HepG2 (cell line): ENCODE data around the gene OXLD1. TPM values are rescaled to one million over a fixed set of nuclear protein-coding genes. Genes with fewer than 3 reads are reported as not detected.

Experiments used
- CHD4 ChIP-seq: fragments of 200-600 bp; sonication (generic); IDR thresholded peaks from 2 replicates; pipeline ENCODE4 v1.7.0; 2017; ENCODE audit warnings: mild to moderate bottlenecking, low read length, borderline replicate concordance
- MTA3 ChIP-seq: sonication (generic); formaldehyde crosslinking; IDR thresholded peaks from 2 replicates; pipeline ENCODE4 v1.4.0; 2020; ENCODE audit warnings: missing genetic modification reagents
- ZNF614 ChIP-seq: IDR thresholded peaks from 2 replicates; pipeline ENCODE4 v1.6.1; 2018; ENCODE audit warnings: missing biosample characterization, missing genetic modification reagents, inconsistent platforms, borderline replicate concordance
- ZNF670 ChIP-seq: sonication (generic); formaldehyde crosslinking; IDR thresholded peaks from 2 replicates; pipeline ENCODE4 v1.8.0; 2022; ENCODE audit warnings: mild to moderate bottlenecking, missing genetic modification reagents, borderline replicate concordance
- ZNF747 ChIP-seq: sonication (generic); formaldehyde crosslinking; IDR thresholded peaks from 2 replicates; pipeline ENCODE4 v1.8.1; 2023; ENCODE audit warnings: missing genetic modification reagents, mild to moderate bottlenecking, borderline replicate concordance
- ZZZ3 ChIP-seq: sonication (generic); formaldehyde crosslinking; IDR thresholded peaks from 2 replicates; pipeline ENCODE4 v1.4.0; 2020; ENCODE audit warnings: missing genetic modification reagents, mild to moderate bottlenecking, borderline replicate concordance
- polyA plus RNA-seq, 8 experiments: library from polyadenylated mRNA; depleted of rRNA in 3 of 8; stranded (reverse) in 7 of 8; unstranded in 1 of 8; fragments of >200 nt; fragmentation: Illumina TruSeq in 4 of 8; extraction: Trizol in 4 of 8; gene quantifications; 2 replicates each; pipeline versions ENCODE4 v1.2.1 to v1.2.3, GENCODE V29; 2011 to 2016; ENCODE audit warnings: low read depth in 4 of 8, missing spikeins in 1 of 8, mixed read lengths in 1 of 8; ENCODE audit not compliant: insufficient read depth in 1 of 8
- total RNA-seq, 5 experiments: library from RNA; depleted of rRNA; stranded (reverse); fragments of >200 nt; fragmentation: Illumina TruSeq; extraction: Trizol; gene quantifications; 2 replicates each; pipeline ENCODE4 v1.2.3, GENCODE V29; 2016; ENCODE audit warnings: low read depth in 1 of 5
- TF ChIP-seq, protein P1 (sequence below): sonication (generic); formaldehyde crosslinking; IDR thresholded peaks from 2 replicates; pipeline ENCODE4 v1.5.0; 2020; ENCODE audit warnings: mild to moderate bottlenecking, missing genetic modification reagents, borderline replicate concordance
- TF ChIP-seq, protein P2 (sequence below): conservative IDR thresholded peaks from 2 replicates; pipeline ENCODE4 v1.6.1; 2018; ENCODE audit warnings: missing genetic modification reagents
- TF ChIP-seq, protein P3 (sequence below): sonication (generic); formaldehyde crosslinking; IDR thresholded peaks from 2 replicates; pipeline ENCODE4 v1.5.1; 2020; ENCODE audit warnings: mild to moderate bottlenecking, missing genetic modification reagents, moderate library complexity

The OXLD1 gene
- total and polyA plus RNA-seq, 2 of the 13 experiments (the other 11 are each of a cell fraction or from before 2014, with no cell fraction given): 27.1 to 37.5 TPM

DNA sequence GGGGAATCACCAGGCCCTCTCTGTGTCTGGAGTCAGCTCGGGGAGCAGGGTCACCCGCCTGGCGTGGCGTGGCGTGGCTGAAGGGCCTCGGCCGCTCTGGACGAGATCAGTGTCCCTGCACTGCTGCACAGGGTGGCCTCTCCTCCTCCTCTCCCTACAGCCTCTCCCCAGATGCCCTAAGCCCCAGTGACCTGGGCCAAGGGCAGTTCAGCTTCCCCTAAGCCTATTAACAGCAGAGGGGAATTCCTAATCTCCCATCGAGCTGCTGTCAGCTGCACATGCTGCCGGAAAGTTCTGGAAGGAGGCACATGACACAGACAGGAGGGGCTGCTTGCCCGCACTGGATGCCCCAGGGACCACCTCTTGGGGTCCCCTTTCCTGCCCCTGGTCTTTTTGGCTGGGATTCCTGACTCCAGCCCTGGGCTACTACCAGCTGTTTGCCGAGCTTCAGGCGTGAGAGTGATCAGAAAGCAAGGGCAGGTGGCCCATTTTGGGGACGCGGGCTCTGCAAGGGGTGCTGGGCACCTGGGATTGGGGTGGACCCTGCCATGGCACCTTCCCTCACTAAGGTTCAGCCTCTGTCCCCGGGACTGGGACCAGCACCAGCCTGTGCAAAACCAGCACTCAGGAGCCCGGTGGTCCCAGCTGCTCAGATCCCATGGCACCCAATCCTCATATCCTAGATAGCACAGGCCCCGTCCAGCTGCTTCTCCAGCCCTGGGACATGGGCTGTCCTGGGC lies 10.9 kb downstream of the OXLD1 start (continued):
- TF ChIP-seq, protein P1, sequence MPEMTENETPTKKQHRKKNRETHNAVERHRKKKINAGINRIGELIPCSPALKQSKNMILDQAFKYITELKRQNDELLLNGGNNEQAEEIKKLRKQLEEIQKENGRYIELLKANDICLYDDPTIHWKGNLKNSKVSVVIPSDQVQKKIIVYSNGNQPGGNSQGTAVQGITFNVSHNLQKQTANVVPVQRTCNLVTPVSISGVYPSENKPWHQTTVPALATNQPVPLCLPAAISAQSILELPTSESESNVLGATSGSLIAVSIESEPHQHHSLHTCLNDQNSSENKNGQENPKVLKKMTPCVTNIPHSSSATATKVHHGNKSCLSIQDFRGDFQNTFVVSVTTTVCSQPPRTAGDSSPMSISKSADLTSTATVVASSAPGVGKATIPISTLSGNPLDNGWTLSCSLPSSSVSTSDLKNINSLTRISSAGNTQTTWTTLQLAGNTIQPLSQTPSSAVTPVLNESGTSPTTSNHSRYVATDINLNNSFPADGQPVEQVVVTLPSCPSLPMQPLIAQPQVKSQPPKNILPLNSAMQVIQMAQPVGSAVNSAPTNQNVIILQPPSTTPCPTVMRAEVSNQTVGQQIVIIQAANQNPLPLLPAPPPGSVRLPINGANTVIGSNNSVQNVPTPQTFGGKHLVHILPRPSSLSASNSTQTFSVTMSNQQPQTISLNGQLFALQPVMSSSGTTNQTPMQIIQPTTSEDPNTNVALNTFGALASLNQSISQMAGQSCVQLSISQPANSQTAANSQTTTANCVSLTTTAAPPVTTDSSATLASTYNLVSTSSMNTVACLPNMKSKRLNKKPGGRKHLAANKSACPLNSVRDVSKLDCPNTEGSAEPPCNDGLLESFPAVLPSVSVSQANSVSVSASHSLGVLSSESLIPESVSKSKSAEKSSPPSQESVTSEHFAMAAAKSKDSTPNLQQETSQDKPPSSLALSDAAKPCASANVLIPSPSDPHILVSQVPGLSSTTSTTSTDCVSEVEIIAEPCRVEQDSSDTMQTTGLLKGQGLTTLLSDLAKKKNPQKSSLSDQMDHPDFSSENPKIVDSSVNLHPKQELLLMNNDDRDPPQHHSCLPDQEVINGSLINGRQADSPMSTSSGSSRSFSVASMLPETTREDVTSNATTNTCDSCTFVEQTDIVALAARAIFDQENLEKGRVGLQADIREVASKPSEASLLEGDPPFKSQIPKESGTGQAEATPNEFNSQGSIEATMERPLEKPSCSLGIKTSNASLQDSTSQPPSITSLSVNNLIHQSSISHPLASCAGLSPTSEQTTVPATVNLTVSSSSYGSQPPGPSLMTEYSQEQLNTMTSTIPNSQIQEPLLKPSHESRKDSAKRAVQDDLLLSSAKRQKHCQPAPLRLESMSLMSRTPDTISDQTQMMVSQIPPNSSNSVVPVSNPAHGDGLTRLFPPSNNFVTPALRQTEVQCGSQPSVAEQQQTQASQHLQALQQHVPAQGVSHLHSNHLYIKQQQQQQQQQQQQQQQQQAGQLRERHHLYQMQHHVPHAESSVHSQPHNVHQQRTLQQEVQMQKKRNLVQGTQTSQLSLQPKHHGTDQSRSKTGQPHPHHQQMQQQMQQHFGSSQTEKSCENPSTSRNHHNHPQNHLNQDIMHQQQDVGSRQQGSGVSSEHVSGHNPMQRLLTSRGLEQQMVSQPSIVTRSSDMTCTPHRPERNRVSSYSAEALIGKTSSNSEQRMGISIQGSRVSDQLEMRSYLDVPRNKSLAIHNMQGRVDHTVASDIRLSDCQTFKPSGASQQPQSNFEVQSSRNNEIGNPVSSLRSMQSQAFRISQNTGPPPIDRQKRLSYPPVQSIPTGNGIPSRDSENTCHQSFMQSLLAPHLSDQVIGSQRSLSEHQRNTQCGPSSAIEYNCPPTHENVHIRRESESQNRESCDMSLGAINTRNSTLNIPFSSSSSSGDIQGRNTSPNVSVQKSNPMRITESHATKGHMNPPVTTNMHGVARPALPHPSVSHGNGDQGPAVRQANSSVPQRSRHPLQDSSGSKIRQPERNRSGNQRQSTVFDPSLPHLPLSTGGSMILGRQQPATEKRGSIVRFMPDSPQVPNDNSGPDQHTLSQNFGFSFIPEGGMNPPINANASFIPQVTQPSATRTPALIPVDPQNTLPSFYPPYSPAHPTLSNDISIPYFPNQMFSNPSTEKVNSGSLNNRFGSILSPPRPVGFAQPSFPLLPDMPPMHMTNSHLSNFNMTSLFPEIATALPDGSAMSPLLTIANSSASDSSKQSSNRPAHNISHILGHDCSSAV (CRISPR knock-in tag): no peak
- no peak for TF ChIP-seq MTA3 (CRISPR knock-in tag)
- no peak for TF ChIP-seq CHD4
- TF ChIP-seq ZNF670 (CRISPR knock-in tag): no peak
- TF ChIP-seq ZNF747 (CRISPR knock-in tag): peak; percentile 60; the same call in 1 of the 2 replicates
- TF ChIP-seq ZZZ3 (CRISPR knock-in tag): peak; percentile 48; the same call in 1 of the 2 replicates
- TF ChIP-seq, protein P2, sequence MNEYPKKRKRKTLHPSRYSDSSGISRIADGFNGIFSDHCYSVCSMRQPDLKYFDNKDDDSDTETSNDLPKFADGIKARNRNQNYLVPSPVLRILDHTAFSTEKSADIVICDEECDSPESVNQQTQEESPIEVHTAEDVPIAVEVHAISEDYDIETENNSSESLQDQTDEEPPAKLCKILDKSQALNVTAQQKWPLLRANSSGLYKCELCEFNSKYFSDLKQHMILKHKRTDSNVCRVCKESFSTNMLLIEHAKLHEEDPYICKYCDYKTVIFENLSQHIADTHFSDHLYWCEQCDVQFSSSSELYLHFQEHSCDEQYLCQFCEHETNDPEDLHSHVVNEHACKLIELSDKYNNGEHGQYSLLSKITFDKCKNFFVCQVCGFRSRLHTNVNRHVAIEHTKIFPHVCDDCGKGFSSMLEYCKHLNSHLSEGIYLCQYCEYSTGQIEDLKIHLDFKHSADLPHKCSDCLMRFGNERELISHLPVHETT (CRISPR knock-in tag): no peak
- 0 out of 2 replicates have a peak, but pooled peaks have one; percentile 17 for TF ChIP-seq ZNF614 (CRISPR knock-in tag)
- TF ChIP-seq, protein P3, sequence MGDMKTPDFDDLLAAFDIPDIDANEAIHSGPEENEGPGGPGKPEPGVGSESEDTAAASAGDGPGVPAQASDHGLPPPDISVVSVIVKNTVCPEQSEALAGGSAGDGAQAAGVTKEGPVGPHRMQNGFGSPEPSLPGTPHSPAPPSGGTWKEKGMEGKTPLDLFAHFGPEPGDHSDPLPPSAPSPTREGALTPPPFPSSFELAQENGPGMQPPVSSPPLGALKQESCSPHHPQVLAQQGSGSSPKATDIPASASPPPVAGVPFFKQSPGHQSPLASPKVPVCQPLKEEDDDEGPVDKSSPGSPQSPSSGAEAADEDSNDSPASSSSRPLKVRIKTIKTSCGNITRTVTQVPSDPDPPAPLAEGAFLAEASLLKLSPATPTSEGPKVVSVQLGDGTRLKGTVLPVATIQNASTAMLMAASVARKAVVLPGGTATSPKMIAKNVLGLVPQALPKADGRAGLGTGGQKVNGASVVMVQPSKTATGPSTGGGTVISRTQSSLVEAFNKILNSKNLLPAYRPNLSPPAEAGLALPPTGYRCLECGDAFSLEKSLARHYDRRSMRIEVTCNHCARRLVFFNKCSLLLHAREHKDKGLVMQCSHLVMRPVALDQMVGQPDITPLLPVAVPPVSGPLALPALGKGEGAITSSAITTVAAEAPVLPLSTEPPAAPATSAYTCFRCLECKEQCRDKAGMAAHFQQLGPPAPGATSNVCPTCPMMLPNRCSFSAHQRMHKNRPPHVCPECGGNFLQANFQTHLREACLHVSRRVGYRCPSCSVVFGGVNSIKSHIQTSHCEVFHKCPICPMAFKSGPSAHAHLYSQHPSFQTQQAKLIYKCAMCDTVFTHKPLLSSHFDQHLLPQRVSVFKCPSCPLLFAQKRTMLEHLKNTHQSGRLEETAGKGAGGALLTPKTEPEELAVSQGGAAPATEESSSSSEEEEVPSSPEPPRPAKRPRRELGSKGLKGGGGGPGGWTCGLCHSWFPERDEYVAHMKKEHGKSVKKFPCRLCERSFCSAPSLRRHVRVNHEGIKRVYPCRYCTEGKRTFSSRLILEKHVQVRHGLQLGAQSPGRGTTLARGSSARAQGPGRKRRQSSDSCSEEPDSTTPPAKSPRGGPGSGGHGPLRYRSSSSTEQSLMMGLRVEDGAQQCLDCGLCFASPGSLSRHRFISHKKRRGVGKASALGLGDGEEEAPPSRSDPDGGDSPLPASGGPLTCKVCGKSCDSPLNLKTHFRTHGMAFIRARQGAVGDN (CRISPR knock-in tag): peak; percentile 99
